ENCODE data around the gene AGAP1. TPM values are rescaled to one million over a fixed set of nuclear protein-coding genes. Genes with fewer than 3 reads are reported as not detected.
A peak's percentile ranks its signal among the peaks of the same experiment; 100 is the strongest.

The AGAP1 gene
- total RNA-seq, 1 experiment from 2014 or later: 18.3 TPM

GRCh38 chr2:236167297-236168109, 673.7 kb downstream of the AGAP1 start:
- DNase-seq (ENCODE audit: extremely low read depth, low read depth): no peak

- DNase-seq (ENCODE audit: extremely low read depth, low read depth): peak; percentile 86
These were observed 674.6 kb downstream of the AGAP1 start, which contains the start of gene GBX2 for GRCh38 chr2:236168110-236169080. GBX2 (minus strand) TSS chr2:236168386; CDS start chr2:236167971, 415 bp downstream.

DNA sequence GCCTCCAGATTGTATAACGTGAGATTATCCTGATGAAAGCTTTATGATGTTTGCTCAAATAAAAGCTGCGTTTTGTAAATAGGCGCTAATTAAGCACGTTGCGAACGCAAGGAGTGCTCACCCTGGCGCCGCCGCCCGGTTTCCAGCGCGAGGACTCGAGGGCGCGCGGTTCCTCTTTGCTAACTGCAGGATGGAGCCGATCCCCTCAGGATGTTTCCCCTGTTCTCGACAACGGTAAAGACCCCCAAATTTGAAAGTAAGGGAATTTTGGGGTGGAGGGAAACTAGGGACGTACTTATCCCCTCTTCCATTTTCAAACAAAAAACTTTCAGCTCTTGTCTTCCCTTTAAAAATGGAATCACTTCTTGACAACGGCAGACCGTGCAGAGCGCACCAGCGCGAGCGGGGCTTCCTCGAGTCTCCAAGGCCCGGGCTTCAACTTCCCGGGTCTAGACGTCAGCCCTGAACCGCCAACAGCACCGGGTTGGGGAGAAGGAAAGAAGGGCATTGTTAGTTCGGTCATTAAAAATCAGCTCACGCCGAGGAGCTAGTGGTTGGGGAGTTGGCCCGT, 675.4 kb downstream of the AGAP1 start:
- DNase-seq (ENCODE audit: extremely low read depth, low read depth): no peak

- no peak for DNase-seq (ENCODE audit: extremely low read depth, low read depth)
These were observed 676.1 kb downstream of the AGAP1 start for GRCh38 chr2:236169741-236170589.

DNA sequence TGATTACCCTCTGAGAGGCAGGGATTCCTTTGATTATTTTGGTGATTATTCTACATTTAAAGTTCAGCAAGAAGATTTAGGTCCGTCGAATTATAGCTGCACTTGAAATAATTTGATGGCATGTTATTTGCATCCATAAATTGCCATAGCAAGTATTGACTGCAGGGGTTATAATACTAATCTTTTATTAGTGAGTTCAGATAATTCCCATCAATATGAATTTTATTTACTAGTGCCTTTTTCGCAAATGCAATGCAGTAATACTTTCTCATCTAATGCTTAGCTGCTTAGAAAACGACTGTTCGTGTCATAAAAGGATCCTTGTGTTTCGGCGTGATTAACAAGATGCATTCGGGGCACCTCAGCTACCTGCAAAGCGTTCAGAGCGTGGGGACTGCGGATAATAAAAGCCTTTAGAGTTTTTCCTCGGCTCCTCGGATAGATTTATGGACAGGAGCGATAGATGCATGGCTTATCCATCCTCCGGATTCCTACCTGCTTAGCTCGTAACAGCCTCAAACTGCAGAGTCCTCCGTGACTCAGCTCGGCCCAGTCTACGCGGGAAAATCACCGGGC, 676.8 kb downstream of the AGAP1 start:
- DNase-seq (ENCODE audit: extremely low read depth, low read depth): no peak

DNA sequence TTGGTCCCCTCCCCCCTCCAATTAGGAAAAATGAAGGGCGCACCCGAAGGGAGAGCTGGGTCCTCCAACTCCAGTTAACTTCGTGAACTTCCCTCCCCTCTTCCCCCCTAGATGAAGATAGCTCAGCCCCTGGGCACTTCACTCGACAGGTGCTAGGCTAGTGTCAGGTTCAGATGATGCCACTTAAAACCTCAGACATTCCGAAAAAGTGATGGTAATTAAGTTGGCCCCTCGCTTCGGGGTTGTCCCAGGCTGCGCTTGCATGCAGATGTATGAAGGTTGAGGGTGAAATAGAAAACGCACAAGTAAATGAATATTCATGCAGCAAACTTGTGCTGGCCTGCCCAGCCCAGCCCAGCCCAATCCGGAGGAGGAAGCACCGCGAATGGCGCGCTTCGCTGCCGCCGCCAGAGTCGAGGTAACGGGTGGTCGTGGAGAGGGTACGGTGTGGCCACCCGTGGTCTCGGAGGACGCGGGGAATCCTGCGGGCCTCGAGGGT, 677.4 kb downstream of the AGAP1 start:
- no peak for DNase-seq (ENCODE audit: extremely low read depth, low read depth)

DNA sequence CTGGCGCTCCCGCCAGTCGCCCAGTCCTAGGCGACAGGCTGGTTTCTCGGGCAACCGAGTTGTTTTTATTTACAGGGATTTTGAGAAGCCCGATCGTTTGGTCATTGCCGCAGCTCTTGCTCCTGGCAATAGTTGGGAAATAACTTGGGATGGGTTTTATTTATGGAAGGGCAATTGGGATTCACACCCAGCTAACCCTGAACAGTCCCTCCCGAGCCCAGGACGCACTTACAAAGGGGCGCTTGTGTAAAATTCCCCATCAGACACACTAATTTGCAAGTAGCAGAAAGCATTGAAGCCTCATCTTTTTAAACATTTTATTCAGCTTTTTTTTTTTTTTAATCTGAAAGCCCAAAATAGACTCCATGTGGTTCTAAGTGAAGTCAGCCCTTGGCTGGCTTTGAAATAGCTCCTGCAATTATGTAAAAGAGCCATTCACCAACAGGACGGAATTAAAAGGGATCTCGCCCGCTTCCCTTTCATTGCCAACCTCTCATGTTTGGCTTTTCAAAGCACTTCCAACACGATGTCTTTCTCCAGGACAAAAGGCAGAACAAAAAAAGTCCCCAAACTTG, 677.9 kb downstream of the AGAP1 start:
- DNase-seq (ENCODE audit: extremely low read depth, low read depth): no peak

DNA sequence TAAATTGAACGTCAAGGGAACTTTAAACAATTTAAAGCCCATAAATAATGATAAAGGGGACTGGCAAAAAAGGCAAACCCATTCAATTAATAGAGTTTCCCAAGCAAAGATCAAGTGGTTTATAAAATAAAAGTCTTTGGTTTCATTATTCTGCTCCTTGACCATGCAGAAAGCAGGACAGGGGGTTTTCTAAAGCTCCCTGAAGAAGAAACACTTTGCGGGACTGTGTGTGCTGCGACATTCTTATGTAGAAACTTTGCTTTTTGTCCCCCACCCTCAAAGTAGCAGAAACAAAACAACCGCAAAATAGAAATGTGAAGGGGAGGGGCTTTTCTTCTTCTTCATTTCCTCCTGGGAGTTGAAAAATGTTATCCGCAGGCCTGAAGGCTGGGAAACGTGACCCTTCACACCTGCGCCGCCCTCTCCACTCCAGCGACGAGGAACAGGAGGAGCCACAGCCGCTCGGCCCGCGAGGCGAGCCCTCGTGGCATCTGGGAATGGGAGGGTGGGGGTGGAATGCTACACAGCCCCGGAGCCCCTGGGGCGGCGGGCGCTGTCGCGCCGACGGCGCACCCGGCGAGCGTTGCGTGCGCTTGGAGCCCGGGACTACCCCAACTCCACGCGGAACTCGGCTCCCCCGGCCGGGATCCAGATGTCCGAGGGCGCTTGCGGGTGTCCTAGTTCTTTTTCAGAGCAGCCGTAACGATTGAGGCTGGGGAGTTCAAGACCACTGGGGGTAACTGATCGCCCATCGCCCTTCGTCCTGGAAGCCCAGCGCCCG, 678.6 kb downstream of the AGAP1 start:
- no peak for DNase-seq (ENCODE audit: extremely low read depth, low read depth)

- no peak for DNase-seq (ENCODE audit: extremely low read depth, low read depth)
These were observed 679.3 kb downstream of the AGAP1 start for GRCh38 chr2:236173036-236173728.

- DNase-seq (ENCODE audit: extremely low read depth, low read depth): no peak
These were observed 680.1 kb downstream of the AGAP1 start for GRCh38 chr2:236173729-236174607.

GRCh38 chr2:236175548-236176150, 681.8 kb downstream of the AGAP1 start:
- DNase-seq (ENCODE audit: extremely low read depth, low read depth): no peak

DNA sequence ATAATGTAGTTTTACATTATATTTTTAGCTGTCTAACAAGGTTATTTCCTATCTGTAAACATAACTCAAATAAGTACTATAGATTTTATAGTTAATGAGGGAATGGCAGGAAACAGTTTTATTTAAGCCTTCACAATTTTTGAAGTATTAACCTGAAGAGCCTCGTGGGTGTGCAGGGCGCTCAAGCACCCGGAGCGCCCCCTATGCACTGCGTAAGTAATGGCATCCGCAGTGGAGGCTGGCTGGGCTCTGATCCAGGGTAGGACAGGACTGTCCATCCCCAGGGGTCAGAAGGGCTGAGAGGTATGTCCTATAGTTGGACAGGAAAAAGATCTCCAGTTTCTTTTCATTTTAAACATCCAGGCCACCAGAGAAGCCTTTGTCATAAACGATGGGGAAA, 682.6 kb downstream of the AGAP1 start:
- no peak for DNase-seq (ENCODE audit: extremely low read depth, low read depth)

GRCh38 chr2:236176951-236177350, 683.1 kb downstream of the AGAP1 start:
- no peak for DNase-seq (ENCODE audit: extremely low read depth, low read depth)

DNA sequence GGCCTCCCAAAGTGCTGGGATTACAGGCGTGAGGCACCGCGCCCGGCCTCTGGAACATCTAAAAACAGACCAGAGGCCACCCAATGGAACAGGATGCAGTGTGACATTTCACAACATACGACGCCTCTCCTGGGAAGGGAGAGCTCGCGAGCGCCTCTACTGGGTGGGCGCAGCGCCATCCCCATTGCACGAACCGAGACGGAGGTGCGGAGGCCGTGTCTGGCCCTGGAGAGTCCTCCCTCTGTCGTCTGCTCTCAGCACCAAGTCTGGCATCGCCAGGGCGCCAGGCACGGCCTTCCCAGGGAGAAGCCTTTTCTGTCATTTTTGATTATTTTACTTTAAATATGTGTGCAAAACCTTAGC, 683.7 kb downstream of the AGAP1 start:
- peak; percentile 72 for DNase-seq (ENCODE audit: extremely low read depth, low read depth)

GRCh38 chr2:236177967-236178889, 684.4 kb downstream of the AGAP1 start:
- peak; percentile 77 for DNase-seq (ENCODE audit: extremely low read depth, low read depth)

- DNase-seq (ENCODE audit: extremely low read depth, low read depth): no peak
These were observed 685.0 kb downstream of the AGAP1 start for GRCh38 chr2:236178890-236179235.
